HG03432 (cell line): ENCODE results near the gene FLT4.

Source experiments
- ATAC-seq: cut with Tn5 transposase; IDR thresholded peaks from one replicate; pipeline ENCODE4 v1.9.1; 2021; ENCODE audit warnings: mild to moderate bottlenecking, moderate library complexity; ENCODE audit not compliant: unreplicated experiment

Gene FLT4

DNA sequence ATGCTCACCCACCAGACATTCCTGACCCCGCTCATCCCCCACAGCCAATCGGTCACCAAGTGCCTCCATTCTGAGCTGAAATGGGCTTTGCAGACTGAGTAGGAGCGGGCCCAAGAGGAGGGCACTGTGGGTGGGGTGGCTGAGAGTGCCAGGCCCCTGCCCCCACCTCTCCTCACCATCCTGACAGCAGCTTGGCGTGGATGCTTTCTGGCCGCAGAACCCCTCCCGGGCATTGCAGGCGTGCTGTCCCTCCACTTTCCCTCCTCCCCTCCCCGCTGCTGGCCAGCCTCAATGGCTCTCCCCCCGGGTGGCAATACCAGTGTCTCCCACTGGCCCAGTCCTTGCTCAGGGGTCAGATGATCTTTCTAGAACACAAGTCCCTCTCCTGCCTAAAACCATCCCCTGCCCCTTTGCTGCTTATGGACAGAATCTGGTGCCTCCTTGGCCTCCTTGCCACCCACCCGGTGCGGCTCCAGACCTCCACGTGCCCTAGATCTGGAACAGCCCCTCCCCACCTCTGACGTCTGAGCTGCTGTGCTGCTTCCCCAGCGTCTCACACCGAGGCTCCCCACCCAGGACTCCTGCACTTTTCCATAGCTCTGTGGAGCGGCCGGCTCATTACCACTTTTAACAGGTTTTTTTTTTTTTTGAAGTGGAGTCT is 6.1 kb downstream of the FLT4 start:
- no peak for ATAC-seq

- no peak for ATAC-seq
These were observed 6.6 kb downstream of the FLT4 start for GRCh38 chr5:180642779-180643178.

GRCh38 chr5:180642181-180642775 is 7.1 kb downstream of the FLT4 start:
- no peak for ATAC-seq

GRCh38 chr5:180641566-180641900 is 7.9 kb downstream of the FLT4 start:
- ATAC-seq: no peak

DNA sequence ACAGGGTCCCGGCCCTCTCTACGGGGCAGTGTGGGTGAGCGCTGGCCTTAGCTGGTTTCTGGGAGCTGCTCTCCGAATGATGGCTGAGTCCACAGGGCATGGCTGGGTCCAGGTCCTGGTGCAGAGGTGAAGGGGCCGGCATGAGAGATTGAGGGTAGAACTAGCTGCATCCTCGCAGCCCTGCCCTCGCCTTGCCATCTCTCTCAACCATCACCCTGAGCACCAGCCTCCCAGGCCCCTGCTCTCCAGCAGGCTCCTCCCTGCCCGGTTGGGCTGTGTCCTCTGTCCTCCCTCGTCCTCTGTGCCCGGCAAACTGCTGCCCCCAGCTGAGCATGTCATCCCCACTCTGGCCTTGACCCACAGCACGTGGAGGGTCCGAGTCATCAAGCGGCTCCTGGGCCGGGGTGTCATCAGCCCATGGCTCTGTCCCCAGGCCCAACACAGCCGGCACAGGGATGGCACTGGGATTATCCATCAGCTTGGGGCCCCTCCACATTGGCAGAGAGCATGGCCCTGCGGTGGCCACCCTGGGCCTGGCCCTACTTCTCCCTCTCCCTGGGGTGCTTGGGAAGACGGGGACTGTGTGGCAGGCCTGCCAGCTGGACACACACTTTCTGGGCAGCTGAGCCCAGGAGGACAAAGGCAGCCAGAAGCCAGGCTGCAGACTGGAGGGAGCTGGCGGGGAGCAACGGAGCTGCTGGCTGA is 8.4 kb downstream of the FLT4 start:
- ATAC-seq: no peak

GRCh38 chr5:180640611-180640860 is 8.9 kb downstream of the FLT4 start:
- no peak for ATAC-seq

DNA sequence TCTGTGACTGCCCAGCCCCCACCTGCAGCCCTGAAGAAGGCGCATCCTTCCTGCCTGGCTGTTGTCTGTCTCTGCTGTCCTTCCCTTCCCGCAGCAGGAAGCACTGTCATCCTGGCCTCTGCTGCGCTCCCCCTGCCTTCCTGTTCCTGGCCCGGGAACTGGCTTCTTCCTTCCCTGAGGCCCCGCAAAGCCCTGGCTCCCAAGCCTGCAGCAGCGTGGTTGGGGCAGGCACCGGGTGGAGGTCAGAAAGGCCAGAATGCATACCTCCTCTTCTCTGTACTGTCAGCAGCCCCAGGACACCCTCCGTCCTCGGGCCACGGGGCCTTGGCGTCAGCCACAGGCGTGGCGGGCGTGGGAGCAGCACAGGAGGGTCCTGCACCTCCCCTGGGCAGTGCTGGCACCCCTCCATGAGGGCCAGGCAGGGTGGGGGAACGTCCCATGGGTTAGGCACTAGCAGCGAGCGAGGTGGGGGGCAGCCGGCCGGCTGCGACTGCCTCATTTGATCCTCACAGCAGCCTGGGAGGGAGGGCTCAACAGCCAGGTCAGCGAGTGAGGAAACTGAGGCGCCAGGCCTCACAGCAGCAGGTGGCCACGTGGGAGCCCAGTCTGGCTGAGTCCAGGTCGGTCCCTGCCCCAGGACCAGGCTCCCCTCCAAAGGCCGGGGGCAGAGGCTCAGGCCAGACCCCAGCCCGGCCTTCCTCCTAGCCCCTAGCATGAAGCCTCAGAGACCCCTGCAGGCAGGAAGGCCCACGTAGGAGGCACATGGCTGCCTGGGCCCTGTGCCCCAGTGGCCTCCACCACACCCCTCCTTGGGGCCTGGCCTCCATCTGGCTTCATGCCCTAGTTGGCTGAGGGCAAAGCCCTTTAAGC is 9.4 kb downstream of the FLT4 start:
- ATAC-seq: no peak

GRCh38 chr5:180639287-180639686 is 10.1 kb downstream of the FLT4 start:
- ATAC-seq: no peak

DNA sequence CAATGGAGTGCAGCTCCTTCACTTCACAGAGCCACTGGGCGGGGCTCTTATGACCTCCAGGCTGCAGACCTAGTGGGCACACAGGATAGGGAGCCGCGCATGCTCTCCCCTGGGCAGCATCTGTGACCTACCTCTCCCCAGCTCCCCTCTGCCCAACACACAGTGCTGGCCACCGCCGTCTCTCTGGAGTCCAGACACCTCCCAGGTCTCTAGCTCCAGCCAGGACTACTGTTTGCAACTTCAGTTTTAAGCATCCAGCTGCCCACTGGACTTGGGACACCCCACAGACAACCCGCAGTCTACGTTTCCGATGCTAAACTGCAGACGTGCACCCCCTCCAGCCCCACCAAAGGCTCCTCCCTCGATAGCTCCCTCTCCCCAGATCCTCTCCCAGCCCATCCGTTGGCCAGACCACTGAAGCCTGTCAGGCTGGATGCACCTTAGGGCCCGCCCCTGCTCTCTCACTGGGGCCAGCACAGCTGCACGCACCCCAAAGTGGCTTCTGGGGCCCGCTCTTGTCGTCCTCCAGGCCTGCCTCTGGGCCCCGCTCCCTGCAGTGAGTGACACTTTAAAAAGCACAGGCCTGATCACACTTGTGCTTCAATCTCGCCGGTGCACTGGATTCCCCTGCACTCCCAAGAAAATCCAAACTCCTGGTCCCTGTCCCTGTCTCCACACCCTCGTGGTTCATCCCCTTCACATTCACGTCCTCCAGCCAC is 11.3 kb downstream of the FLT4 start:
- no peak for ATAC-seq

DNA sequence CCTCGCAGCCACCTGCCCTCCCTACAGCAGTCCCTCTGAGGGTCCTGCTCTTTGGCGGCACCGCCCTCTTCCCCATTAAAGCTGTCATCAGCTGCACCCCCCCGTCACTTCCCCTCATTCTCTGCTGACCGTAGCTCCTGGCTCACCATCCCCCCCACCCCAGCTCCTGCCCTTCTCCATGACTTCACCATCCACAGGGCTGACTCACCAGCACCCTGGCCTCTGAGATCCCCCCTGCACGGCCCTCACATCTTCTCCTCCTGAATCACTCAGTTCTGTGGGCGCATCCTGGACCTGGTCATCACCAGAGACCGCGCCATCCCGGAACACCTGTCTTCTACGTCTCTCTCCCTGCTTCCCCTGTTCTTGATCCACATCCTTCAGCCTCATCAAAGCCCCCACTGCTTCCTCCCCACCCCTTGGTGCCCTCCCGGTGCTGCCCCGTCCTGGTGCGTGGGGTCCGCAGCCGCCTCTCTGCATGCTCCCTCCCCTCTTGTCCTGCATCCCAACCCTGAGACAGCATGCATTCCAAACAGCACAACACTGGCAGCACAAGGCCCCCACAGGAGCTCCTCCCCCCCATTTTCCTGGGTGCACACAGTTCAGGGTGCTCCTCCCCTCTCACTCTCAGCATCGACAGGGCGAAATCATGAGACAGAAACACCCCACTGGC is 12.9 kb downstream of the FLT4 start:
- ATAC-seq: no peak

GRCh38 chr5:180636016-180636402 is 13.4 kb downstream of the FLT4 start:
- ATAC-seq: no peak

GRCh38 chr5:180633283-180634177 is 15.9 kb downstream of the FLT4 start:
- no peak for ATAC-seq

GRCh38 chr5:180632768-180633167 is 16.6 kb downstream of the FLT4 start:
- no peak for ATAC-seq

DNA sequence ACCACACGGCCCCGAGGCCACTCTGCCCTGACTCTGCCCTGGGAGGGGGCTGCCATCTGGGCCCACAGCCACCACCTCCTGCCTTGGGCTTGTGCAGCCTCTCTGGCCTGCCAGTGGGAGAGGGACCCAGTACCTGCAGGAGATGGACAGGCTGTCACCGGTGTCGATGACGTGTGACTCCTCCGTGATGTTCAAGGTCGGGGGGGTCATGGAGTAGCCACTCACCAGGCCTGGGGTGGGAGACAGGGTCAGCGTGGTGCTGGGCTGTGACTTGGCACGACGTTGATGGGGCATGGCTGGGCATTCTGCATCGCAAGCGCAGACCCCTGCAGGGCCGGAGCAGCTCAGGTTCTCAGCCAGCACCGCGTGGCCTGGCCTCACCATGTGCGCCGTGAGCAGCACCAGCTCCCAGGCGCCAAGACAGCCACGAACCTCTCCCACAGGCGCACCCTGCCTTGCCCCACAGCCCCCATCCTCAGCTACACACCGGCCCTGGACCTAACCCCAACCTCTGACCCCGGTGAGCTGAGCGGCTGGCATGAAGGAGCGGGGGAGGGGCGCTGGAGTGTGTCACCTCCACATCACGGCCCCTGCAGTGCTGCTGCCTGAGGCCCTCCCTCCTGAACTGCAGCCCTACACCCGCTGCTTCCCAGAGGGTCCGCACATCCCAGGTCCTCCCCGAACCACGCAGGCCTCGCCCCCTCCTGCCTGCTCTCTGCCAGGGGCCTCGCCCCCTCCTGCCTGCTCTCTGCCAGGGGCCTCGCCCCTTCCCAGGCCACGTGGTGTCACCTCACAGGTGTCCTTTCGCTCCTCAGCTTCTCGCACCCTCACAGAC is 17.6 kb downstream of the FLT4 start:
- ATAC-seq: no peak

GRCh38 chr5:180630426-180630825 is 19.0 kb downstream of the FLT4 start:
- ATAC-seq: no peak

GRCh38 chr5:180629831-180630382 is 19.5 kb downstream of the FLT4 start:
- no peak for ATAC-seq

DNA sequence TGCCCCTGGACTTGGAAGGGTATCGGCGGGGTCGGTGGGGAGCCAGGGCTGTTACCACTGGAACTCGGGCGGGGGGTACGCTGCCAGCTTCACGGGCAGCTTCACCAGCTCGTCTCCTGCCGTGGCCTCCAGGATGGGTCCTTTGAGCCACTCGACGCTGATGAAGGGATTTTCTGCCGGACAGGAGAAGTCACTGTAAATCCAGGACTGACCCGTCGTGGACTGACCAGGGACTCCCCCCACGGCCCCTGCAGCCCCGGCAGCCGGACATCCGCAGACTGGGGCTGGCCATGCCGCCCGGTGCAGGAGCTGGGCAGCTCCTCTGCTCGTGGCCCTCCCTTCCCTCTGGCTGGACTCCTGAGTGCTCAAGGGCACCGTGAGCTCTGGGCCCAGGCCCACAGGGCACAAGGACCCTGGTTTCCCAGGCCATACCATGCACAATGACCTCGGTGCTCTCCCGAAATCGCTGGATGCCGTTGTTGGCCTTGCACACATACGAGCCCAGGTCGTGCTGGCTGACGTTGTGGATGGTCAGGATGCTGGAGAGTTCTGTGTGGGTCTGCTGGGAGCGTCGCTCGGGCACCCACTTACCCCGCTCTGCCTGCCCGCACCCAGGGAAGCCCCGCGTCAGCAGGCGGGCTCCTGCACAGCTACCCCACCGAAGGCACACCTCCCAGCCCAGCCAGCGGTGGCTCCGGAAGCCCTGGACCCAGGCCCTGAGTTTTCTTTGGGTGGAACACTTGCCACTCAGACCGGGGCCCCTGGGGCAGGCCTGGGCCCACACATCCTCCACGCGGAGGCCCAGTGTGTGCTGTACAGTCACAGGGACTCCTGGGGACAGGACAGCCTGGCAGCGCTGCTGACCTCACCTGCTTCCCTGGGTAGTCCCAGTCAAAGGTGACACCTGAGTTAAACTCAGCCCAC is 20.3 kb downstream of the FLT4 start:
- ATAC-seq: no peak
